ENCODE measurements around the gene TIGAR.

DNA sequence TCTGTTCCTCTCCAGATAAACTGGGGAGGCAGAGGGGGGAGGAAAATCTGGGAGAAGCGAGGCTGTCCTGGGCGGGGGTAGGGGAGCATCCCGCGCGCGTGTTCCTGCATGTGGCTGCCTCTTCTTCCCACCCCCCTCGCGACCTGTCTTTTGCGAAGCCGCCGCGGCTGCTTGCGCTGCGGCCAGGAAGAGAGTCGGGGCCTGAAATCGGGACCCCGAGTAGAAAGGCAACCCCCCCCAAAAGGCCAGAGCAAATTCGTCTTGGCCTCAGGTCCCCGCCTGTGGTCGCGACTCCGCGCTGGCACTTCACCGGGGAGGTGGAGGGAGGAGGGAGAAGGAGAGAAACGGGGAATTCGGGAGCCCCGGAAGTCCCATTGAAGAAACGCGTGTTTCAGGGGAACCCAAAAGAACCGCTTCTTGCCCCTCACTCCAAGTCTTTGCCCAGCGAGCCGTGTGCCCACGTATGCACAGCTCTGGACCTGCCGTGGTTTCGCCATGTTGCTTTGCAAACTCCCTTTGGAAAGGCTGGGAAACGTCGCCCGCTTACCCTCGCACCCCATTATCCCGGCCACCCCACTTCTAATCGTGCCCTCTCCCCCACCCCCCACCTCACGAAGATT, 46.5 kb upstream of the TIGAR start:
- TF ChIP-seq POLR2A (IDR thresholded peaks at IDR 0.05; ENCODE audit: low read length) (no peak), GATA1 (IDR thresholded peaks at IDR 0.05; ENCODE audit: low read depth, low read length) (no peak)
